Mammary epithelial cell (primary cell): ENCODE data around the gene RASA4B.
"Not testable (repeated sequence)": the region's sequence is repeated elsewhere in the genome, so short reads cannot be mapped to it uniquely, and the experiment has no call there.

Experiments used
- CTCF ChIP-seq, 2 donors: IDR thresholded peaks in 1 of 2; conservative IDR thresholded peaks in 1 of 2; 2 replicates each; pipeline ENCODE4 v1.5.1; 2011 to 2012; ENCODE audit warnings: inconsistent platforms in 2 of 2, low read length in 2 of 2, mild to moderate bottlenecking in 2 of 2, control low read depth in 1 of 2, low read depth in 1 of 2; ENCODE audit not compliant: insufficient read depth in 1 of 2; ENCODE audit errors: extremely low read depth in 1 of 2
- EZH2 ChIP-seq: IDR thresholded peaks from 2 replicates; pipeline ENCODE4 v1.6.1; 2012; ENCODE audit warnings: low read length, inconsistent platforms, borderline replicate concordance

- TF ChIP-seq CTCF (conservative IDR thresholded peaks at IDR 0.05 in 1 of 2, IDR thresholded peaks at IDR 0.05 in 1 of 2; ENCODE audit: extremely low read depth in 1 of 2, insufficient read depth in 1 of 2, low read depth in 1 of 2, low read length in 2 of 2); EZH2: not testable (repeated sequence)
Observed at GRCh38 chr7:102517550-102518147, at the start of gene RASA4B.
